Mesodermal cell (in vitro differentiated cells): ENCODE data around the gene B4GAT1.
A peak's percentile ranks its signal among the peaks of the same experiment; 100 is the strongest.

Source experiments
- H3K27ac ChIP-seq: 2 replicates; pipeline ENCODE4 v1.7.0; 2013; ENCODE audit warnings: mild to moderate bottlenecking, low read depth, low read length, moderate library complexity; ENCODE audit not compliant: severe bottlenecking
- H3K36me3 ChIP-seq: 2 replicates; pipeline ENCODE4 v1.7.1; 2013; ENCODE audit warnings: mild to moderate bottlenecking, low read length, moderate library complexity; ENCODE audit not compliant: control insufficient read depth, insufficient read depth
- H3K4me1 ChIP-seq: one replicate; pipeline ENCODE4 v1.7.1; 2013; ENCODE audit warnings: mild to moderate bottlenecking, low read length; ENCODE audit not compliant: insufficient read depth, control insufficient read depth, poor library complexity, severe bottlenecking
- H3K4me3 ChIP-seq: 2 replicates; pipeline ENCODE4 v1.7.0; 2013; ENCODE audit warnings: low read length, control low read depth, mild to moderate bottlenecking; ENCODE audit not compliant: insufficient read depth, poor library complexity, severe bottlenecking; ENCODE audit errors: extremely low read depth
- H3K9me3 ChIP-seq: 2 replicates; pipeline ENCODE4 v1.7.1; 2013; ENCODE audit warnings: mild to moderate bottlenecking, low read length, moderate library complexity; ENCODE audit not compliant: control insufficient read depth
- WGBS, 2 experiments: methylation state at CpG; one replicate each; pipeline ENCODE4 v1.1.5; 2013; ENCODE audit warnings: missing lambda C conversion rate in 2 of 2; ENCODE audit not compliant: insufficient coverage in 2 of 2; 5-methylcytosine and 5-hydroxymethylcytosine counted together

Gene B4GAT1

DNA sequence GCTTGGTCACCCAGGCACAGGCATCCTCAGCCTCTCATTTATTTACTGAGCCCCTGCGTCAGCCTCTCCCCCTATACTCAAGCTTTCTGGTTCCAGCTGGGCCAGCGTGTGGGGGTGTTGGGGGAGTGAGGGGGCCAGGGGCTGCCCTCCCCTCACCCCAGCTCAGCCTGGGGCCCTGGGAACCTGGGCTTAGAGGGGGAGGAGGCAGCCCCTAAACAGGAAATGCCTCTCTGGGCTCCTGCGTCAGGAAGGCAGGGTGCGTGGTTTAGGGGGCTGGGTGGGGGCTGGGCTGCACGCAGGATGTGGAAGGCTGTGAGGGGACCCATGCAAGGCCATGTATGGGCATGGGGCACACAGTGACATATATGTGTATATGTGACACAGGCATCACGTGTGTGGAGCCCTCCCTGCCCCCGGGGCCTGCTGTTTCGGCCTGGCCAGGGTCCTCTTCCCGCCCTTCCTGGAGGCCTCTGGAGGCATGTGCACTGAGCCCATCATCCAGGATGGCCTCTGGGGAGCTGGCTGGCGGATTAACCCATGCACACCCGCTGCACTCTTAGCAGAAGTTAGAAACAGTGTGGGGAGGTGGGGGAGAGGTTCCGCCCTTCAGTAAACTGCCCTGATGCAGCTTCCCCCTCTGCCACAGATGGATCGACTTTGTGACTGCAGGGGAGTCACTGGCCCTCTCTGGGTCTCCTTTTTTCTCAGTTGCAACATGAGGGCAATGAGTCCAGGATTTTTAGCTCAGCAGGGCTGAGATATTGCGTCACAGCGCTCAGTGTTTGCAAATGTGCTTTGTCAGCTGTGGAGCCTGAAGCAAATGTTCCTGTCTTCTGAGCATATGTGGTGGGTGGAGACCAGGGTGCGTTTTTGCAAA, 29.5 kb downstream of the B4GAT1 start:
- H3K36me3 ChIP-seq: no peaks in the 10 kb centered on the region
- H3K4me1 ChIP-seq: peaks cover 53% of the 10 kb centered on the region
- WGBS, 2 experiments: 43 to 47% methylated on average over 9 to 12 of the region's 16 CpGs
- peak overlapping the region; percentile 95 for H3K27ac ChIP-seq
- H3K9me3 ChIP-seq: peaks cover 3% of the 10 kb centered on the region
- H3K4me3 ChIP-seq: no peak overlapping the region

DNA sequence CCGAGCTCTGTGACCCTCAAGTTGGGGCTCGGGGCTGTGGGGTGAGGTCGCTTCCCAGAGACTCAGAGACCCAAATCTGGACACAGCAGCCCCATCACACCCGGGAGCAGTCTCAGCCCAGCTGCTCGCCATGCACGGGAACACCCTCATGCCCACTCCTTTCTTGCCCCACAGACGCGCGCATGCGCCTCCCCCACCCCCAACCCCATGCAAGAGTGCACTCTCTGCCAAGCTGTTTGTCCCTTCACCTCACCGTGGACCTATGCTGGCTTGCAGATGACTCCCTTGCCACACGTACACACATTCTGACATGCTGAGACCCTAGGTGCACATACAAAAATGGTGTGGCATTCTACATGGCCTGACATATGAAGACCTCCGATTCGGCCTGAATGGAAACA, 30.1 kb downstream of the B4GAT1 start:
- no peaks in the 10 kb centered on the region for H3K36me3 ChIP-seq
- peaks cover 3% of the 10 kb centered on the region for H3K9me3 ChIP-seq
- H3K4me3 ChIP-seq: peak overlapping the region; percentile 23
- H3K27ac ChIP-seq: peak overlapping the region; percentile 95
- 22 to 33% methylated on average over 12 to 13 of the region's 14 CpGs for WGBS, 2 experiments
- H3K4me1 ChIP-seq: peaks cover 53% of the 10 kb centered on the region

DNA sequence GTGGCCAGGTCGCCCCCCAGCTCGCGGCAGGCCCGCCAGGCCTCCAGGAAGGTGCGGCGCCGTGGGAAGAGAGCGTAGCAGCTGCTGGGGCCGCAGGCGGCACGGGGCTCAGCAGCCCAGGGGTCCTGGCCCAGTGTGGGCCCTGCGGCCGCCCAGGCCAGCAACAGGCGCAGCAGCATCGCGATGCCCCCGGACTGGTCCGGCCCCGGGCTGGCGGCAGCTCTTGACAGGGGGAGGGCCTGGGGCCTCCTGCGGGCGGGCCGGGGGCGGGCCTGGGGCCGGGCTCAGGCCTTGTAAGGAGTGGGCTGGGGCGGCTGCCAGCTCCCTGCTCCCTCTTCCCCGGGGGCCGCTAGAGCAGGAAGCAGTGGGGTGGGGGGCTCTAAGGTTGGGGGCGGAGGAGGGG, 30.6 kb downstream of the B4GAT1 start, which contains the start of gene CD248:
CD248 (minus strand) TSS at position 196 of the 403 bp plus-strand sequence; CDS start at position 179, 17 bp downstream.
- peaks cover 3% of the 10 kb centered on the region for H3K9me3 ChIP-seq
- H3K36me3 ChIP-seq: no peaks in the 10 kb centered on the region
- peak within 1 kb of the TSS; percentile 95 for H3K27ac ChIP-seq
- H3K4me3 ChIP-seq: peak within 1 kb of the TSS; percentile 23
- 35 to 48% methylated on average over 11 to 14 of the region's 29 CpGs for WGBS, 2 experiments
- peaks cover 53% of the 10 kb centered on the region for H3K4me1 ChIP-seq

DNA sequence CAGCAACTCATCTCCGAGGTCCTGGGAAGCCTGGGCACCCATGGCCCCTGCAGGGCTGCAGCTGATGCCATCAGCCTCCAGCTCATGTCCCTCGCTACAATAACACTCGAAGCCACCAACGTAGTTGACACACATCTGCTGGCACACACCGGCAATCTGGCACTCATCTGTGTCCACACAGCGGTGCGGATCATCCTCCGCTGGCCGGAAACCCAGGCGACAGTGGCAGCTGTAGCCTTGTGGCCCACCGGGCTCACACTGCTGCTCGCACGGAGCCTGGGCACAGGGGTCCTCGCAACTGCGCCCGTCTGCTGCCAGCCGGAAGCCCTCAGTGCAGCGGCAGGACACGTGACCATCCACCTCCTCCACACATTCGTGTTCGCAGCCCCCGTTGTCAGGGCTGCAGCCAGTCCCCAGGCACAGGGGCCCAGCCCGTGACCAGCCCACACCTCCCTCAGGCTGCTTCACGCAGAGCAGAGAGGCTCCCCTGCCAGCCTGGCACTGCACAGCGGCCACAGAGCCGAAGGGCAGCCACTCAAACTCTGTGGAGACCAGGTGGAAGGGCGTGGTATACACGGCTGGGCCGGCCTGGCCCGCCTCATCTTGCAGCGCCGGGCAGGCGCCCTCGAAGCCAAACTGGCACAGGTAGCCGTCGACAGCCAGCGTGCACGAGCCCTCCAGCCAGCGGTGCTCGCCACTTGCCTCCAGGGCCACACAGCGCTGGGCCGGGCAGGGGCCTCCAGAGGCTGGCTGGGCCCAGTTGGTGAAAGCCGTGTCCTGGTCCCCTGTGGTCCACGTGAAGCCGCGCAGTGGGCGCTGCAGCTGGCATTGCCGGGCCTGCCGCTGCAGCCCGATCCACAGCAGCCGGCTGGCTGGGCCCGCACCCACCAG, 31.3 kb downstream of the B4GAT1 start:
- WGBS, 2 experiments: 93% methylated on average over 52 of the region's 52 CpGs
- H3K27ac ChIP-seq: no peak overlapping the region

DNA sequence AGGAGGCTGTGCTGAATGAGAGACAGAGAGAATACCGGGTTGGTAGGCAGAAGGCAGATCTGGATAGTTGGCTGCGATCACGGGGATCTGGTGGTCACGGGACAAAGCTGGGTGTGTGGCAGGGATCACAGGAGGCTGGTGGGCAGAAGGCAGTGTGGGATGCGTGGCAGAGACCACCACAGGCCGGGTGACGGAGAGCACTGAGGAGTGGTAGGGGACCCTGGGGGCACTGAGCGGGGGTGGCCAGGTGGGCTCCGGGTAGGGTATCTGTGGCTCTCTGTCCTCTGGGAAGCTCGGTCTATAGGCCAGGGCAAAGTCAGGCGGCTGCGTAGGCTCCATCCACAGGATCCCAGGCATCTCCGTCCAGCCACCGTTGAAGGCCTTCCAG, 31.9 kb downstream of the B4GAT1 start:
- H3K4me3 ChIP-seq: peak overlapping the region; percentile 39
- peak overlapping the region; percentile 29 for H3K27ac ChIP-seq
- WGBS, 2 experiments: 97% methylated on average over 14 of the region's 14 CpGs
- H3K36me3 ChIP-seq: no peaks in the 10 kb centered on the region
- peaks cover 3% of the 10 kb centered on the region for H3K9me3 ChIP-seq
- peaks cover 59% of the 10 kb centered on the region for H3K4me1 ChIP-seq

More for the DNA sequence above, 31.3 kb downstream of the B4GAT1 start:
- peaks cover 3% of the 10 kb centered on the region for H3K9me3 ChIP-seq
- H3K4me1 ChIP-seq: peaks cover 57% of the 10 kb centered on the region
- H3K4me3 ChIP-seq: peak overlapping the region; percentile 23
- no peaks in the 10 kb centered on the region for H3K36me3 ChIP-seq

- H3K36me3 ChIP-seq: no peaks in the 10 kb centered on the region
- H3K9me3 ChIP-seq: peaks cover 3% of the 10 kb centered on the region
- WGBS, 2 experiments: 92 to 95% methylated on average over 16 to 17 of the region's 17 CpGs
- peaks cover 59% of the 10 kb centered on the region for H3K4me1 ChIP-seq
- H3K4me3 ChIP-seq: peak overlapping the region; percentile 39
- peak overlapping the region; percentile 98 for H3K27ac ChIP-seq
Observed at GRCh38 chr11:66314561-66315497, 32.6 kb downstream of the B4GAT1 start.

DNA sequence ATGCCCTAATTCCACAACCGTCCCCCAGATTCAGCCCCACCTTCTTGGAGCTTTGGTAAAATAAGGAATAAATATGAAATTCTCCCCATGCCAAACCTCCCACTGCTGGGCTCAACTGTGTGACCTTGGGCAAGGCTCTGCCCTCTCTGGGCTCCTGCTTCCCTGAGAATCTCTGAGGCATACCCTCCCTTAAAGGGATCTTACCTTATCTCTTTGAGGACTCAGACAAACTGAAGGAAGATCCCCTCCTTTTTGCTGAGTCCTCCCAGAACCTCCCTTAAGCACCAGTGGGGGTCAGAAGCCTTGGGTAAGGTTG, 33.3 kb downstream of the B4GAT1 start:
- peak overlapping the region; percentile 39 for H3K4me3 ChIP-seq
- no CpG with 5 or more reads among the region's 1 CpG for WGBS, 2 experiments
- peak overlapping the region; percentile 98 for H3K27ac ChIP-seq

DNA sequence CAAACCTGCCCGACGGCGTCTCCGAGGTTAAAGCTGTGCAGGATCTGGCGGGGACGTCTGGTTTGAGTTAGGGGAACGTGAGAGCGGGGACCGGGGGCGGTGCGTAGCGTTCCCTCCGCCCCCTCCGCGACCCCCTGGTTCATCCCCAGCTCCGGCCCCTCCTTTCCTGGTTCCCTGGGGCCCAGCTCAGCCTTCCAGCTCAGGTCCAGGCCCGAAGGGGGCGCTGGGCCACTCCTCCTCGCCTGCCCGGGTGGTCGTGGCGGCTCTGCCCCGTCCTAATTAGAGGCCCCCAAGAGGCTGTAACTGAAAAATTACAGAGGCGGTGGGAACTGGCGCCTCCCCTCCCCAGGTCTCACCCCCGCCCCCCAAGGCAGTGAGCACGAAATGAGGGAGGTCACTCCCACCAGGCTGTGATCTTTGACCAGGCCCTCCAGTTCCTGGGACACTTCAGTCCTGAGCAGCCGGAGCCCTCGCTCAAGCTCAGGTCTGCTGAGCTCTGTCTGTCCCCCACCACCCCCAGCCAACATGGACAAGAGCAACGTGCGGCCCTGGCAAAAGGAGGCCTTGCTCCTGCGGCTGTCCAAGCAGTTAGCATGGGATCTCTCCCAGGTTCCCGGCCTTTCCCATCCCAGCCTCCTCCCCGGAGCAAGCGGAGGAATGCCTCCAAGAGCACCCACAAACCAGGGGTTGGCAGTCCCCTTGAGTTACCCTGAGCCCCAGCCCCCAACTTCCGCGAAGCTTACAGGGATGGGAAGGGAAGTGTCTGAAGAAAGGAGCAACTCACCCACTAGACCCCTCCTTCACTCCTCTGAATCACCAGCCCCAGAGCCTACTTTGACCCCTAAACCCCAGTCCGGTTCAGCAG, 33.9 kb downstream of the B4GAT1 start:
- Histone ChIP-seq H3K4me3 (peak overlapping the region; percentile 39), H3K9me3 (no peaks in the 10 kb centered on the region), H3K4me1 (peaks cover 62% of the 10 kb centered on the region), H3K36me3 (no peaks in the 10 kb centered on the region), H3K27ac (peak overlapping the region; percentile 98)
- 15 to 16% methylated on average over 21 to 26 of the region's 38 CpGs for WGBS, 2 experiments

More for the DNA sequence above, 33.3 kb downstream of the B4GAT1 start:
- Histone ChIP-seq H3K36me3 (no peaks in the 10 kb centered on the region), H3K4me1 (peaks cover 64% of the 10 kb centered on the region), H3K9me3 (no peaks in the 10 kb centered on the region)

- Histone ChIP-seq H3K4me3 (peak overlapping the region; percentile 47), H3K4me1 (peaks cover 54% of the 10 kb centered on the region), H3K27ac (peak overlapping the region; percentile 98), H3K9me3 (no peaks in the 10 kb centered on the region), H3K36me3 (no peaks in the 10 kb centered on the region)
- WGBS, 2 experiments: 1% methylated on average over 30 to 49 of the region's 52 CpGs
Observed at GRCh38 chr11:66312549-66313320, 34.7 kb downstream of the B4GAT1 start.
